H1 (cell line): ENCODE measurements around the gene ITGAE. TPM values are rescaled to one million over a fixed set of nuclear protein-coding genes. Genes with fewer than 3 reads are reported as not detected.

ENCODE experiments used
- CTCF ChIA-PET: fragments of 300-600 bp; sonication (Branson Sonifier 250); formaldehyde crosslinking; loops from one replicate; lab custom pipeline; 2021; ENCODE audit not compliant: partially characterized antibody; lab: Charles Lee
- POLR2A ChIA-PET: fragments of 300-600 bp; sonication (Branson Sonifier 250); formaldehyde crosslinking; loops from one replicate; lab custom pipeline; 2021; ENCODE audit warnings: inconsistent platforms; ENCODE audit not compliant: partially characterized antibody; lab: Charles Lee
- DNase-seq, 2 experiments: peaks; one replicate each; pipeline versions ENCODE4 v3.0.0 to v3.0.0-alpha.2; 2010 to 2022; ENCODE audit warnings: low spot score in 2 of 2, low read depth in 1 of 2, mixed read lengths in 1 of 2
- FAIRE-seq: peaks from 2 replicates; lab custom pipeline; 2011; peaks lifted over from hg19 to GRCh38; lab: Jason Lieb, UNC
- H2AFZ ChIP-seq: 2 replicates; pipeline ENCODE4 v1.8.1; 2012; ENCODE audit warnings: low read length, inconsistent platforms
- H2AK5ac ChIP-seq: 2 replicates; pipeline ENCODE4 v1.6.1; 2013; ENCODE audit warnings: low read depth, low read length
- H2BK120ac ChIP-seq: replicated peaks from 2 replicates; pipeline ENCODE3; 2013; ENCODE audit warnings: low read depth, low read length, inconsistent platforms
- H2BK12ac ChIP-seq: 2 replicates; pipeline ENCODE4 v1.6.1; 2013; ENCODE audit warnings: low read depth, low read length
- H2BK15ac ChIP-seq: 2 replicates; pipeline ENCODE4 v1.6.1; 2013; ENCODE audit warnings: low read length
- H2BK20ac ChIP-seq: 2 replicates; pipeline ENCODE4 v1.6.1; 2013; ENCODE audit warnings: low read length
- H2BK5ac ChIP-seq: 2 replicates; pipeline ENCODE4 v1.6.1; 2013; ENCODE audit warnings: low read depth, low read length
- H3K14ac ChIP-seq: 2 replicates; pipeline ENCODE4 v1.6.1; 2013; ENCODE audit warnings: inconsistent platforms; ENCODE audit not compliant: insufficient read length
- H3K18ac ChIP-seq: 2 replicates; pipeline ENCODE4 v1.6.1; 2013; ENCODE audit warnings: low read length; ENCODE audit errors: extremely low read depth
- H3K23ac ChIP-seq: 2 replicates; pipeline ENCODE4 v1.6.1; 2013; ENCODE audit warnings: inconsistent platforms; ENCODE audit not compliant: insufficient read length
- H3K23me2 ChIP-seq: 2 replicates; pipeline ENCODE4 v1.6.1; 2013; ENCODE audit warnings: low read depth, low read length
- H3K27ac ChIP-seq: 2 replicates; pipeline ENCODE4 v1.6.1; 2011; ENCODE audit warnings: low read depth, low read length, inconsistent platforms
- H3K27me3 ChIP-seq, 4 experiments: replicated peaks in 1 of 4; 1 replicate in 1 of 4; 2 replicates in 3 of 4; pipeline versions ENCODE4 v1.6.1 to v1.8.1; 2011 to 2013; ENCODE audit warnings: low read length in 3 of 4, mild to moderate bottlenecking in 3 of 4, inconsistent platforms in 2 of 4, mixed read lengths in 2 of 4, moderate library complexity in 1 of 4; ENCODE audit not compliant: control insufficient read depth in 3 of 4, insufficient read depth in 3 of 4; ENCODE audit errors: extremely low read depth in 1 of 4
- H3K36me3 ChIP-seq, 4 experiments: 2 replicates each; pipeline versions ENCODE4 v1.6.1 to v1.8.1; 2011 to 2013; ENCODE audit warnings: mild to moderate bottlenecking in 4 of 4, low read length in 3 of 4, moderate library complexity in 2 of 4, control low read depth in 1 of 4, inconsistent platforms in 1 of 4; ENCODE audit not compliant: insufficient read depth in 4 of 4, control insufficient read depth in 2 of 4
- H3K4ac ChIP-seq: replicated peaks from 2 replicates; pipeline ENCODE3; 2013; ENCODE audit warnings: low read length, low read depth, mixed read lengths, inconsistent platforms; ENCODE audit not compliant: insufficient read length
- H3K4me1 ChIP-seq, 4 experiments: replicated peaks in 1 of 4; 1 replicate in 1 of 4; 2 replicates in 3 of 4; pipeline versions ENCODE4 v1.6.1 to v1.8.1; 2011 to 2013; ENCODE audit warnings: low read length in 3 of 4, inconsistent platforms in 2 of 4, mixed read lengths in 1 of 4; ENCODE audit not compliant: insufficient read depth in 4 of 4, control insufficient read depth in 3 of 4
- H3K4me2 ChIP-seq, 2 experiments: 2 replicates each; pipeline versions ENCODE4 v1.6.1 to v1.8.1; 2011 to 2013; ENCODE audit warnings: low read depth in 2 of 2, low read length in 2 of 2, control low read depth in 1 of 2, inconsistent platforms in 1 of 2, mild to moderate bottlenecking in 1 of 2; ENCODE audit not compliant: insufficient read depth in 1 of 2
- H3K4me3 ChIP-seq, 4 experiments: fragments of 200-600, 300-600 bp in 1 of 4; sonication (generic), shearing (Covaris generic), sonication (Bioruptor Twin) in 1 of 4; 2 replicates each; pipeline versions ENCODE4 v1.5.1 to v1.8.1; 2011 to 2016; ENCODE audit warnings: low read length in 4 of 4, low read depth in 3 of 4, control low read depth in 2 of 4, inconsistent platforms in 2 of 4, mild to moderate bottlenecking in 2 of 4, mixed read lengths in 1 of 4, moderate library complexity in 1 of 4; ENCODE audit not compliant: insufficient read depth in 2 of 4; ENCODE audit errors: extremely low read depth in 1 of 4
- H3K56ac ChIP-seq: replicated peaks from 2 replicates; pipeline ENCODE3; 2013; ENCODE audit warnings: low read depth, mild to moderate bottlenecking, mixed read lengths, low read length, inconsistent platforms; ENCODE audit not compliant: insufficient read length
- H3K79me1 ChIP-seq: 2 replicates; pipeline ENCODE4 v1.6.1; 2013; ENCODE audit warnings: low read depth, low read length, control low read depth
- H3K79me2 ChIP-seq, 2 experiments: 2 replicates each; pipeline versions ENCODE4 v1.6.1 to v1.8.1; 2012 to 2013; ENCODE audit warnings: low read length in 2 of 2, mild to moderate bottlenecking in 2 of 2, inconsistent platforms in 1 of 2; ENCODE audit not compliant: insufficient read depth in 2 of 2, control insufficient read depth in 1 of 2
- H3K9ac ChIP-seq, 4 experiments: replicated peaks in 1 of 4; 1 replicate in 1 of 4; 2 replicates in 3 of 4; pipeline versions ENCODE4 v1.6.1 to v1.8.1; 2011 to 2013; ENCODE audit warnings: low read depth in 3 of 4, low read length in 3 of 4, control low read depth in 2 of 4, mild to moderate bottlenecking in 2 of 4, moderate library complexity in 2 of 4, inconsistent platforms in 1 of 4; ENCODE audit errors: extremely low read depth in 1 of 4
- H3K9me3 ChIP-seq, 2 experiments: 2 replicates each; pipeline versions ENCODE4 v1.6.1 to v1.8.1; 2012 to 2013; ENCODE audit warnings: mild to moderate bottlenecking in 2 of 2, moderate library complexity in 2 of 2, control low read depth in 1 of 2, inconsistent platforms in 1 of 2, low read depth in 1 of 2, low read length in 1 of 2, mixed read lengths in 1 of 2; ENCODE audit not compliant: insufficient read depth in 2 of 2
- H4K20me1 ChIP-seq, 2 experiments: replicated peaks in 1 of 2; 2 replicates each; pipeline versions ENCODE3 to v1.8.1; 2011 to 2013; ENCODE audit warnings: inconsistent platforms in 2 of 2, low read length in 2 of 2, mild to moderate bottlenecking in 1 of 2; ENCODE audit not compliant: insufficient read depth in 2 of 2, control insufficient read depth in 1 of 2
- H4K5ac ChIP-seq: 2 replicates; pipeline ENCODE4 v1.6.1; 2013; ENCODE audit warnings: low read length, low read depth, mixed read lengths, inconsistent platforms; ENCODE audit not compliant: insufficient read length
- H4K8ac ChIP-seq: 2 replicates; pipeline ENCODE4 v1.8.0; 2013; ENCODE audit warnings: mild to moderate bottlenecking, moderate library complexity, low read length, inconsistent platforms; ENCODE audit not compliant: insufficient read depth; ENCODE audit errors: extremely low read depth
- H4K91ac ChIP-seq: replicated peaks from 2 replicates; pipeline ENCODE3; 2013; ENCODE audit warnings: low read length, mixed read lengths, inconsistent platforms; ENCODE audit not compliant: insufficient read length
- BRCA1 ChIP-seq: IDR thresholded peaks from 2 replicates; pipeline ENCODE4 v1.6.1; 2012; ENCODE audit warnings: low read depth, low read length, improper control_type of control experiment
- CEBPB ChIP-seq: IDR thresholded peaks from 2 replicates; pipeline ENCODE4 v1.6.1; 2012; ENCODE audit warnings: low read depth, low read length
- FOSL1 ChIP-seq: IDR thresholded peaks from 2 replicates; pipeline ENCODE4 v1.6.1; 2011; ENCODE audit warnings: mild to moderate bottlenecking, low read depth, low read length, moderate library complexity; ENCODE audit not compliant: insufficient read depth
- JUND ChIP-seq: IDR thresholded peaks from 2 replicates; pipeline ENCODE4 v1.6.1; 2011; ENCODE audit warnings: mild to moderate bottlenecking, improper control_type of control experiment, low read length
- RBBP5 ChIP-seq: IDR thresholded peaks from 2 replicates; pipeline ENCODE4 v1.7.1; 2012; ENCODE audit warnings: low read depth, mild to moderate bottlenecking, inconsistent platforms, low read length, moderate library complexity, borderline replicate concordance
- SAP30 ChIP-seq: fragments of 300-600 bp; sonication (generic); IDR thresholded peaks from 2 replicates; pipeline ENCODE4 v1.7.1; 2012; ENCODE audit warnings: low read length, moderate library complexity, mild to moderate bottlenecking, inconsistent platforms; ENCODE audit not compliant: insufficient read depth, insufficient replicate concordance
- TCF12 ChIP-seq: IDR thresholded peaks from 2 replicates; pipeline ENCODE4 v1.6.1; 2011; ENCODE audit warnings: low read depth, mild to moderate bottlenecking, low read length
- WGBS, 2 experiments: shearing (Covaris generic) in 1 of 2; methylation state at CpG; one replicate each; pipeline versions ENCODE4 v1.1.6 to v1.1.7; 2013 to 2015; ENCODE audit warnings: low lambda C conversion rate in 2 of 2, mixed read lengths in 2 of 2, inconsistent platforms in 1 of 2, low coverage in 1 of 2, missing lambda C conversion rate in 1 of 2; ENCODE audit not compliant: insufficient replicate concordance in 2 of 2, insufficient coverage in 1 of 2, insufficient read length in 1 of 2; ENCODE audit errors: extremely low coverage in 1 of 2, missing lambda C conversion rate in 1 of 2; 5-methylcytosine and 5-hydroxymethylcytosine counted together
- polyA plus RNA-seq, 7 experiments: library from polyadenylated mRNA; depleted of rRNA in 3 of 7; stranded (reverse) in 5 of 7; unstranded in 2 of 7; fragments of >200 nt in 5 of 7; fragments of 200-250 nt in 2 of 7; gene quantifications; 1 replicate in 5 of 7; 2 replicates in 1 of 7; 4 replicates in 1 of 7; pipeline versions ENCODE4 v1.2.1 to v1.2.3, GENCODE V29; 2011 to 2013; ENCODE audit warnings: missing spikeins in 2 of 7, mixed read lengths in 2 of 7
- total RNA-seq: library from RNA; stranded (reverse); fragmentation: NEBNext Ultra II Directional; extraction: Animal tissue kit (Norgen Biotek cat#: 25700); gene quantifications from 2 replicates; pipeline ENCODE4 v1.2.1, GENCODE V29; 2021
- TF ChIP-seq, protein P1 (sequence below): IDR thresholded peaks from 2 replicates; pipeline ENCODE4 v1.6.1; 2011; ENCODE audit warnings: low read depth, mild to moderate bottlenecking, low read length; ENCODE audit not compliant: insufficient read depth

The ITGAE gene
- total and polyA plus RNA-seq, 2 of the 8 experiments (the other 6 are each of a cell fraction or from before 2014, with no cell fraction given): 23.2 to 43.1 TPM

DNA sequence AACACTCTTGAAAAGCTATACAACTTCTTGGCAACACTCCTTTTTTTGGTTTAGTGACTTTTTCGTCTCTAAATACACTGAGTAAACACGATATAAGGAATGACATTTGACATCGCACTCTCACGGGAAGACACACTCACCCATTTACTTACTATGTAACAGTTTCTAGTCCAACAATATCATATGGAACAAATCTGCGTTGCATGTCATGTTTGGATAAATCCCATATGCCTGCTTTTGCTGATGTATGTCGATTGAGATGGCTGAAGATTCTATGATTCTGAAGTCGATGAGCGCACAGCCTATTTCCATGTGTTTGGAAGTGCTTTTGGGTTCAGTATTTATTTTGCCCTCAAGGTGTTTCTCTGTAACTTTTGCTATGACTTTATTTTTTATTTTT lies 18.2 kb downstream of the ITGAE start:
- no peak for TF ChIP-seq RBBP5
- no peak for TF ChIP-seq JUND
- TF ChIP-seq, protein P1, sequence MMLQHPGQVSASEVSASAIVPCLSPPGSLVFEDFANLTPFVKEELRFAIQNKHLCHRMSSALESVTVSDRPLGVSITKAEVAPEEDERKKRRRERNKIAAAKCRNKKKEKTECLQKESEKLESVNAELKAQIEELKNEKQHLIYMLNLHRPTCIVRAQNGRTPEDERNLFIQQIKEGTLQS: no peak
- TF ChIP-seq FOSL1: no peak
- no peak for TF ChIP-seq TCF12
- TF ChIP-seq BRCA1: no peak
- no peak for TF ChIP-seq SAP30
- TF ChIP-seq CEBPB: no peak
- no peak overlapping the region for H2AFZ ChIP-seq
- no peaks in the 10 kb centered on the region for H3K9me3 ChIP-seq
- no peaks in the 10 kb centered on the region for H4K20me1 ChIP-seq
- H4K91ac ChIP-seq: no peak overlapping the region
- WGBS, 2 experiments: 96% methylated on average over 8 of the region's 8 CpGs; no CpG with 5 or more reads in 1 of the 2 experiments
- no peak overlapping the region for H3K4ac ChIP-seq
- H3K79me2 ChIP-seq: no peaks in the 10 kb centered on the region
- no peak overlapping the region for H4K5ac ChIP-seq
- CTCF ChIA-PET: interaction anchor here (0.8 to 1.7 kb wide), 2 partner anchors 9 to 45 kb away, joined by 3 to 8 read pairs; no protein-coding TSS in a partner anchor
- no peak overlapping the region for H2BK12ac ChIP-seq
- H4K8ac ChIP-seq: no peak overlapping the region
- no peak overlapping the region for H3K9ac ChIP-seq
- H2BK120ac ChIP-seq: no peak overlapping the region
- no peak overlapping the region for H3K56ac ChIP-seq
- no peak overlapping the region for H2BK20ac ChIP-seq
- no peak overlapping the region for H2BK5ac ChIP-seq
- POLR2A ChIA-PET: no interaction called here
- H3K4me2 ChIP-seq: no peak overlapping the region
- no peak overlapping the region for H2AK5ac ChIP-seq
- FAIRE-seq (peak; percentile 42), DNase-seq (no peak)
- H3K23me2 ChIP-seq: no peaks in the 10 kb centered on the region
- H3K4me3 ChIP-seq: no peak overlapping the region
- H3K36me3 ChIP-seq: no peaks in the 10 kb centered on the region
- no peaks in the 10 kb centered on the region for H3K4me1 ChIP-seq
- H3K27ac ChIP-seq: no peak overlapping the region
- H3K23ac ChIP-seq: peak overlapping the region; percentile 52
- no peak overlapping the region for H3K14ac ChIP-seq
- H3K18ac ChIP-seq: no peak overlapping the region
- H2BK15ac ChIP-seq: no peak overlapping the region
- H3K27me3 ChIP-seq: no peaks in the 10 kb centered on the region
- H3K79me1 ChIP-seq: no peaks in the 10 kb centered on the region
